Measurements from ENCODE around the gene SIRPG.
"Not testable (repeated sequence)": the region's sequence is repeated elsewhere in the genome, so short reads cannot be mapped to it uniquely, and the experiment has no call there.

The SIRPG gene

GRCh38 chr20:1671891-1672669 lies 14.5 kb upstream of the SIRPG start:
- no peak for DNase-seq (ENCODE audit: low read depth)

GRCh38 chr20:1669304-1669703 lies 11.7 kb upstream of the SIRPG start:
- DNase-seq (ENCODE audit: low read depth) = peak; percentile 9

- no peak for DNase-seq (ENCODE audit: low read depth)
Measured at GRCh38 chr20:1667502-1668085, 10.0 kb upstream of the SIRPG start.

- DNase-seq (ENCODE audit: low read depth) = no peak
Measured at GRCh38 chr20:1666802-1667201, 9.2 kb upstream of the SIRPG start.

GRCh38 chr20:1665345-1665744 lies 7.8 kb upstream of the SIRPG start:
- no peak for DNase-seq (ENCODE audit: low read depth)

- no peak for DNase-seq (ENCODE audit: low read depth)
Measured at GRCh38 chr20:1664911-1665310, 7.3 kb upstream of the SIRPG start.

GRCh38 chr20:1663917-1664316 lies 6.3 kb upstream of the SIRPG start:
- peak; percentile 11 for DNase-seq (ENCODE audit: low read depth)

GRCh38 chr20:1661542-1662299 lies 4.1 kb upstream of the SIRPG start:
- DNase-seq (ENCODE audit: low read depth) = no peak

- DNase-seq (ENCODE audit: low read depth) = no peak
Measured at GRCh38 chr20:1660246-1660645, 2.7 kb upstream of the SIRPG start.

GRCh38 chr20:1656844-1657243 lies 735 bp downstream of the SIRPG start:
- DNase-seq (ENCODE audit: low read depth) = no peak

- DNase-seq (ENCODE audit: low read depth) = no peak
Measured at GRCh38 chr20:1654996-1655395, 2.6 kb downstream of the SIRPG start.

- DNase-seq (ENCODE audit: low read depth) = no peak
Measured at GRCh38 chr20:1652960-1653359, 4.6 kb downstream of the SIRPG start.

- DNase-seq (ENCODE audit: low read depth) = no peak
Measured at GRCh38 chr20:1652104-1652503, 5.5 kb downstream of the SIRPG start.

- no peak for DNase-seq (ENCODE audit: low read depth)
Measured at GRCh38 chr20:1651268-1652058, 6.1 kb downstream of the SIRPG start.

GRCh38 chr20:1648101-1648500 lies 9.5 kb downstream of the SIRPG start:
- DNase-seq (ENCODE audit: low read depth) = no peak

GRCh38 chr20:1646975-1647431 lies 10.6 kb downstream of the SIRPG start:
- no peak for DNase-seq (ENCODE audit: low read depth)

GRCh38 chr20:1644101-1644962 lies 13.2 kb downstream of the SIRPG start:
- DNase-seq (ENCODE audit: low read depth) = no peak

GRCh38 chr20:1638643-1639042 lies 18.9 kb downstream of the SIRPG start:
- DNase-seq (ENCODE audit: low read depth) = not testable (repeated sequence)

GRCh38 chr20:1637755-1638154 lies 19.8 kb downstream of the SIRPG start:
- no peak for DNase-seq (ENCODE audit: low read depth)

GRCh38 chr20:1637226-1637625 lies 20.4 kb downstream of the SIRPG start:
- DNase-seq (ENCODE audit: low read depth) = no peak

- no peak for DNase-seq (ENCODE audit: low read depth)
Measured at GRCh38 chr20:1636621-1637020, 21.0 kb downstream of the SIRPG start.

All from iris pigment epithelial cell (primary cell).